ENCODE measurements around the gene TNFRSF1A. TPM values are rescaled to one million over a fixed set of nuclear protein-coding genes. Genes with fewer than 3 reads are reported as not detected.
A peak's percentile ranks its signal among the peaks of the same experiment; 100 is the strongest.

Gene TNFRSF1A
- total and polyA plus RNA-seq, 2 of the 13 experiments (the other 11 are each of a cell fraction or from before 2014, with no cell fraction given): 41.5 to 61.2 TPM

- TF ChIP-seq DR1 (CRISPR knock-in tag; IDR thresholded peaks at IDR 0.05) (peak; percentile 87), SKIL (CRISPR knock-in tag; IDR thresholded peaks at IDR 0.05; ENCODE audit: borderline replicate concordance) (peak; percentile 81), ZNF253 (CRISPR knock-in tag; IDR thresholded peaks at IDR 0.05; ENCODE audit: borderline replicate concordance) (peak; percentile 98), ZFP1 (CRISPR knock-in tag; IDR thresholded peaks at IDR 0.05) (0 out of 2 replicates have a peak, but pooled peaks have one; percentile 74), ZBTB3 (CRISPR knock-in tag; IDR thresholded peaks at IDR 0.05; ENCODE audit: borderline replicate concordance, low read depth) (0 out of 2 replicates have a peak, but pooled peaks have one; percentile 70), ZBTB42 (CRISPR knock-in tag; IDR thresholded peaks at IDR 0.05) (peak; percentile 82; the same call in 1 of the 2 replicates), HMGXB3 (CRISPR knock-in tag; IDR thresholded peaks at IDR 0.05; ENCODE audit: borderline replicate concordance) (peak; percentile 85), ZNF354B (CRISPR knock-in tag; IDR thresholded peaks at IDR 0.05) (peak; percentile 97), ZNF800 (CRISPR knock-in tag; IDR thresholded peaks at IDR 0.05) (no peak), ZNF326 (CRISPR knock-in tag; IDR thresholded peaks at IDR 0.05; ENCODE audit: borderline replicate concordance) (no peak), ZNF878 (CRISPR knock-in tag; IDR thresholded peaks at IDR 0.05) (peak; percentile 95), MTF1 (CRISPR knock-in tag; IDR thresholded peaks at IDR 0.05) (no peak), CEBPZ (IDR thresholded peaks at IDR 0.05; ENCODE audit: low read length) (no peak), SMAD3 (CRISPR knock-in tag; IDR thresholded peaks at IDR 0.05) (peak; percentile 49; the same call in 1 of the 2 replicates), ZNF136 (CRISPR knock-in tag; IDR thresholded peaks at IDR 0.05; ENCODE audit: low read depth) (peak; percentile 52; the same call in 1 of the 2 replicates), ONECUT2 (CRISPR knock-in tag; IDR thresholded peaks at IDR 0.05) (no peak)
These were observed 42.0 kb upstream of the TNFRSF1A start, which contains the start of gene LTBR (continued) for GRCh38 chr12:6383572-6384498.
